Stomach smooth muscle (tissue), 2 donors: ENCODE measurements around the gene RFPL2.

ENCODE experiments used
- H3K27ac ChIP-seq: one replicate; pipeline ENCODE4 v1.7.0; 2013; ENCODE audit warnings: mild to moderate bottlenecking, low read length, inconsistent platforms
- H3K27me3 ChIP-seq, 2 donors: one replicate each; pipeline ENCODE4 v1.7.0; 2013; ENCODE audit warnings: low read length in 2 of 2; ENCODE audit not compliant: insufficient read depth in 2 of 2, control insufficient read depth in 1 of 2
- H3K36me3 ChIP-seq, 2 donors: one replicate each; pipeline ENCODE4 v1.7.0; 2013; ENCODE audit warnings: low read length in 2 of 2; ENCODE audit not compliant: control insufficient read depth in 2 of 2, insufficient read depth in 2 of 2
- H3K4me1 ChIP-seq: one replicate; pipeline ENCODE4 v1.7.0; 2013; ENCODE audit warnings: low read length; ENCODE audit not compliant: control insufficient read depth, insufficient read depth
- H3K4me3 ChIP-seq, 2 donors: one replicate each; pipeline ENCODE4 v1.7.0; 2013; ENCODE audit warnings: low read length in 2 of 2
- H3K9ac ChIP-seq, 2 donors: one replicate each; pipeline ENCODE4 v1.7.0; 2013; ENCODE audit warnings: low read length in 2 of 2, mild to moderate bottlenecking in 1 of 2
- H3K9me3 ChIP-seq, 2 donors: one replicate each; pipeline ENCODE4 v1.7.0; 2013; ENCODE audit warnings: low read length in 2 of 2; ENCODE audit not compliant: control insufficient read depth in 2 of 2
- donor health status: healthy.
- donor health status: Pancreatic carcinoma.

Gene RFPL2

GRCh38 chr22:32226326-32227104, 21.6 kb upstream of the RFPL2 start:
- Histone ChIP-seq H3K27ac (no peak overlapping the region), H3K36me3 (no peaks in the 10 kb centered on the region), H3K4me1 (no peaks in the 10 kb centered on the region), H3K27me3 (peaks cover 2 to 3% of the 10 kb centered on the region in 2 donors), H3K9ac (no peak overlapping the region), H3K4me3 (no peak overlapping the region), H3K9me3 (peaks cover 0 to 3% of the 10 kb centered on the region in 2 donors)

- H3K27me3 ChIP-seq = no peaks in the 10 kb centered on the region
- H3K9ac ChIP-seq = no peak overlapping the region
- no peaks in the 10 kb centered on the region for H3K36me3 ChIP-seq
- H3K27ac ChIP-seq = no peak overlapping the region
- H3K4me1 ChIP-seq = no peaks in the 10 kb centered on the region
- no peak overlapping the region for H3K4me3 ChIP-seq
- peaks cover 0 to 3% of the 10 kb centered on the region in 2 donors for H3K9me3 ChIP-seq
Measured at GRCh38 chr22:32222991-32223390, 18.1 kb upstream of the RFPL2 start.

- Histone ChIP-seq H3K9me3 (no peaks in the 10 kb centered on the region), H3K27me3 (no peaks in the 10 kb centered on the region), H3K36me3 (no peaks in the 10 kb centered on the region), H3K4me1 (no peaks in the 10 kb centered on the region), H3K27ac (no peak overlapping the region), H3K9ac (no peak overlapping the region), H3K4me3 (no peak overlapping the region)
Measured at GRCh38 chr22:32219026-32219425, 14.2 kb upstream of the RFPL2 start.

GRCh38 chr22:32218470-32218869, 13.6 kb upstream of the RFPL2 start:
- Histone ChIP-seq H3K4me1 (no peaks in the 10 kb centered on the region), H3K36me3 (no peaks in the 10 kb centered on the region), H3K27ac (no peak overlapping the region), H3K4me3 (no peak overlapping the region), H3K27me3 (no peaks in the 10 kb centered on the region), H3K9ac (no peak overlapping the region), H3K9me3 (no peaks in the 10 kb centered on the region)

- H3K9me3 ChIP-seq = no peaks in the 10 kb centered on the region
Measured at GRCh38 chr22:32217465-32217864, 12.6 kb upstream of the RFPL2 start.

GRCh38 chr22:32216911-32217310, 12.0 kb upstream of the RFPL2 start:
- H3K4me3 ChIP-seq = no peak overlapping the region
- H3K27ac ChIP-seq = no peak overlapping the region
- H3K36me3 ChIP-seq = no peaks in the 10 kb centered on the region

More at GRCh38 chr22:32217465-32217864, 12.6 kb upstream of the RFPL2 start:
- Histone ChIP-seq H3K4me1 (no peaks in the 10 kb centered on the region), H3K36me3 (no peaks in the 10 kb centered on the region), H3K27me3 (no peaks in the 10 kb centered on the region), H3K4me3 (no peak overlapping the region), H3K9ac (no peak overlapping the region), H3K27ac (no peak overlapping the region)

GRCh38 chr22:32211011-32211410, 6.1 kb upstream of the RFPL2 start:
- Histone ChIP-seq H3K27me3 (peaks cover 0 to 2% of the 10 kb centered on the region in 2 donors), H3K9ac (no peak overlapping the region), H3K36me3 (no peaks in the 10 kb centered on the region), H3K4me1 (no peaks in the 10 kb centered on the region), H3K4me3 (no peak overlapping the region), H3K9me3 (no peaks in the 10 kb centered on the region), H3K27ac (no peak overlapping the region)

More at GRCh38 chr22:32216911-32217310, 12.0 kb upstream of the RFPL2 start:
- Histone ChIP-seq H3K4me1 (no peaks in the 10 kb centered on the region), H3K9me3 (no peaks in the 10 kb centered on the region), H3K27me3 (no peaks in the 10 kb centered on the region), H3K9ac (no peak overlapping the region)

- Histone ChIP-seq H3K4me3 (no peak overlapping the region), H3K27ac (no peak overlapping the region), H3K4me1 (no peaks in the 10 kb centered on the region), H3K36me3 (no peaks in the 10 kb centered on the region), H3K27me3 (peaks cover 3 to 6% of the 10 kb centered on the region in 2 donors), H3K9ac (no peak overlapping the region), H3K9me3 (no peaks in the 10 kb centered on the region)
Measured at GRCh38 chr22:32208681-32209080, 3.8 kb upstream of the RFPL2 start.

- Histone ChIP-seq H3K36me3 (no peaks in the 10 kb centered on the region), H3K4me1 (peaks cover under 1% of the 10 kb centered on the region), H3K27ac (no peak overlapping the region), H3K9ac (no peak overlapping the region), H3K27me3 (peaks cover 7% of the 10 kb centered on the region in 2 donors), H3K9me3 (no peaks in the 10 kb centered on the region), H3K4me3 (no peak overlapping the region)
Measured at GRCh38 chr22:32207971-32208480, 3.2 kb upstream of the RFPL2 start.

- Histone ChIP-seq H3K9me3 (no peaks in the 10 kb centered on the region), H3K27me3 (peaks cover 11 to 12% of the 10 kb centered on the region in 2 donors), H3K36me3 (no peaks in the 10 kb centered on the region), H3K4me3 (no peak overlapping the region), H3K27ac (no peak overlapping the region), H3K4me1 (peaks cover 4% of the 10 kb centered on the region), H3K9ac (no peak overlapping the region)
Measured at GRCh38 chr22:32206774-32207758, 2.2 kb upstream of the RFPL2 start.
